GM19328 (cell line): ENCODE measurements around the gene STAP1.
A peak's percentile ranks its signal among the peaks of the same experiment; 100 is the strongest.
"Not testable (repeated sequence)": the region's sequence is repeated elsewhere in the genome, so short reads cannot be mapped to it uniquely, and the experiment has no call there.

Experiments used
- ATAC-seq: cut with Tn5 transposase; IDR thresholded peaks from one replicate; pipeline ENCODE4 v1.9.1; 2021; ENCODE audit warnings: mild to moderate bottlenecking, moderate library complexity; ENCODE audit not compliant: unreplicated experiment

STAP1 gene

DNA sequence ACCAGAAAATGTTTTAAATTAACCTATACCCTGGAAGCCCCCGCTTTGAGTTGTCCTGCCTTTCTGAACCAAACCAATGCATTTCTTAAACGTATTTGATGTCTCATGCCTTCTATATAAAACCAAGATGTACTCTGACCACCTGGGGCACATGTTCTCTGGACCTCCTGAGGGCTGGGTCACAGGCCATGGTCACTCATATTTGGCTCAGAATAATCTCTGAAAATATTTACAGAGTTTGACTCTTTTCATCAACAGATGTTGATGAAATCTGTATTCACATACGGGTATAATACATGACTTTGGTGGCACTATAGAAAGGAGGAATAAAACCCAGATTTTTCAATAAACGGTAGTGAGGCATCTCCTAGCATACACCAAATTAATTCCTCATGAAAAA, 55.7 kb downstream of the STAP1 start:
- ATAC-seq, result no peak

DNA sequence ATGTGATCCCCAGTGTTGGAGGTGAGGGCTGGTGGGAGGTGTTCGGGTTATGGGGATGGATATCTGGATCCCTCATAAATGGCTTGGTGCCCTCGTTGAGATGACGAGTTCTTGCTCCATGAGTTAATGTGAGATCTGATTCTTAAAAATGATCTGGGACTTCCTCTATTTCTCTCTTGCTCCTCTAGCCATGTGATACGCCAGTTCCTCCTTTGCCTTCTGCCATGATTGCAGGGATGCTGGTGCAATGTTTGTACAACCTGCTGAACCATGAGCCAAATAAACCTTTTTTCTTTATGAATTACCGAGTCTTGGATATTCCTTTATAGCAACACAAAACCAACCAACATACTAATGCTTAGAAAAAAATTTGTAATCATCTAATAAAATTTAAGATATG, 56.6 kb downstream of the STAP1 start:
- no peak for ATAC-seq

DNA sequence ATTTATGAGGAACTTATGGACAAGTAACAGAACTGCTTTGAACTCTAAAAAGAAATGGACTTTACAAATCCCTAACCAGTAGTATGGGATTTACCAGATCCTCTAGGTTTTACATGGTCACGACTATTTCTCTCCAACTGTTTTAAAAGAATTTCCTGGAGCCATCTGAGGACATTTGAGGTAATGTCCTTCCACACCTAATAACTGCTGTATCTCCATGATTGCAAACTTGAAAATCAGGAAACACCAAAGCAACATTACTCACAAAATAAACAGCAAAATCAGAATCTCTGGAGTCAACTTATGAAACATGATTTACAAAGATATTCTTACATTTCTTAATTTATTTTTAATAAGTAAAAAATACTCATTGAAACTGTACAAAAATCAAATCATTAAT, 58.0 kb downstream of the STAP1 start:
- ATAC-seq, result no peak

DNA sequence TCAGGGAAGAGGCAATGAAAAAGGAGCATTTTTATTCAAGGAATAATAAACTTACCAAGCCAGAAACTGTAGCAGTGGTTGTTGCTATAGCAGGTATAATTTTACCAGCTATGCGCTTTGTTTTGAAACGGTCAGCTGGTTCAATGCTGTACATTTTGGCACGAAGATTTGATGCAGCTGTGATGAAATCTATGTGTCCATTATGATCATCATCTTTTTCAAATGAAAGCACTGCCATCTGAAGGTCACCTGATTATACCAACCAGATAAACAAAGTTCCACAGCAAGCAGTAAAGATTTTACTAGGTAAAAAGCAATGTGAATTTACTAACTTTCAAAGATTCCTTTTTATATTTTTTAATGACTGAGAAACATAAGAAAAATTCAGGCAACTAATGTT, 66.4 kb downstream of the STAP1 start:
- ATAC-seq, result no peak

DNA sequence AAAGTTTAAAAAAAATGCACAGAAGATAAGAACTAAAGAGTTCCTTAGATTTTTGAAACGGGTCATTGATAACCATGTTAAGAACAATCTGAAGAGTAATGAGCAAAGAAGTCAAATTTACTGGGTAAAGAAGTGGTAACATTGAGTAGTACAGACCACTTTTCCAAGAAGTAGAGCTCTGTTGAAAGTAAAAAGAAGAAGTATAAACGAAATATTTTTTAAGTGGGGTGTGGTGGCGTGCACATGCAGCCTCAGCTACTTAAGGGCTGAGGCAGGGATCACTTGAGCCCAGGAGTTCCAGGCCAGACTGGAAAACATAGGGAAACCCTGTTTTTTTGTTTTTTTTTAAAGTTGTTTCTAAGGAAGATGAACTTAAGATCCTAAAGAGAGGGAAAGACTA, 74.0 kb downstream of the STAP1 start:
- ATAC-seq, result peak; percentile 86

DNA sequence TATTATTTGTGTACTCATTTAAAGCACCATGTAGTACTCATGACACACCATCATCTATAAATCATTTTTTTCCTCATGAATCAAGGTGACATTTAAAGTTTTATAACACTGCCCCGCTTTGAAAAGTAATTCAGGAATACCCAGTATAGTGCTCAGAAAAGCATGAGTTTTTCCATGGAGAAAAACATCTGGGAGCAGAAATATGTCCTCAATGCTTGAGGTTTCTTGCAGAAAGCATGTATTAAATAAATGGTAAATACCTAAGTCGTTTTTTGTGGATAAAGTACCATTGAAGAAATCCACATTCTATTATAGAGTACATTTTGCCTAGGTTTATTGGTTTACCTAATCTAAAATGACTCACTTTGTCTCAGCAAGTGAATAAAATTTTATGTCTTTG, 76.2 kb downstream of the STAP1 start:
- no peak for ATAC-seq

DNA sequence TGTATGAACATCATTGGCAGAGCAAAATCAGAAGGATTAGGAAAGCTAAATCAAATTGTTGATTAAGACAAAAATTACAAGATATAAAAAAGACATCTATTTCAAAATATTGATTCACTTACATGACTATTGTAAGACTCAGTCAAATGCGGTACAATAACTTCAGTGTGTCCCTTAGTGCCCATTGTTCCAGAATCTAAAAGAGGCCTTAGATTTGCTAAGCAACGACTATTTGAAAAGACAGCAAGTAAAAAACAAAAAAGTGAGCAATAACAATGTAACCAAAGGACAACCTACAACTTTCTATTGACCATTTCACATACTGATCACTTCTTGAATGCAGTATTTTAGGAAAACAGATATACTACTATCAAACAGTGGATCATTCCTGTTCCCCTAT, 76.8 kb downstream of the STAP1 start:
- ATAC-seq, result no peak

DNA sequence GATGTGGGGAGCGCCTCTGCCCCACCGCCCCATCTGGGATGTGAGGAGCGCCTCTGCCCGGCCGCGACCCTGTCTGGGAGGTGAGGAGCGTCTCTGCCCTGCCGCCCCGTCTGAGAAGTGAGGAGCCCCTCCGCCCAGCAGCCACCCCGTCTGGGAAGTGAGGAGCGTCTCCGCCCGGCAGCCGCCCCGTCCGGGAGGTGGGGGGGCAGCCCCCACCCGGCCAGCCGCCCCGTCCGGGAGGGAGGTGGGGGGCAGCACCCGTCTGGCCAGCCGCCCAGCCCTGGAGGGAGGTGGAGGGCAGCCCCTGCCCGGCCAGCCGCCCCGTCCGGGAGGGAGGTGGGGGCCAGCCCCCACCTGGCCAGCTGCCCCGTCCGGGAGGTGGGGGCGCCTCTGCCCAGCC, 78.5 kb downstream of the STAP1 start:
- ATAC-seq, result not testable (repeated sequence)

DNA sequence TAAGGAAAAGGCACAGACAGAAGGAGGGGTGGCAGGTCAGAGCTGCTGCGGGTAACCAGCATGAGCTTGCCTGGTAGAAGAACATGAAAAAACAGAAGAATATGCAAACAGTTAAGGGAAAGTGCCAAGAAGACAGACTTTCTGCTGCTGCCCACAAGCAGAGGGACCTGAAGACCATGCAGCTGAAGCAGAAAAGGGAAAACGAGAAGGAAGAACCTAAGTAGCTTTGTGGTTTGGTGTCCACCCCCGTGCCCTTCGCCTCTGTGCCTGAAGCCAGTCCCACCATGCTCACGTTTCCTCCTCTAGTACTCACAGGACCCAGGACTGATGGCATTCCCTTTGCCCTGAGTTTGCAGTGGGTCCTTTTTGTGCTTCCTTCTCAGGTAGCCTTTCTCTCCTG, 79.6 kb downstream of the STAP1 start:
- ATAC-seq, result no peak

DNA sequence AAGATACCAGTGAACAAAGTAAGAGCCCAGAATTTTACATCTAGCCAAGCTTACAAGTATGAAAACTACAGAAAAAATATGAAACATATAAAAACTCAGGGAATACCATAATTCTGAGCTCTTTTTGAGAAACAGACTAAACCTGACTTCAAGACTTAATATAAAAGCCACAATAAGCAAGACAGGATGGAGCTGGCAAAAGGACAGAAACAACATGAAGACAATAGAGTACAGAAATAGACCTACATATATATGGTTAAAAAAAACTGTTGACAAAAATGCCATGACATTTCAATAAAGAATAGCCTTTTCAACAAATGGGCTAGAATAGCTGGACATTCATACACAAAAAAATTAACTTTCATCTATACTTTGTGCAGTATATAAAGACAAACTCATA, 93.0 kb downstream of the STAP1 start:
- no peak for ATAC-seq
